Kidney tubule cell (primary cell): ENCODE data around the gene GSG1L2.

Experiments
- DNase-seq: peaks from one replicate; pipeline ENCODE4 v3.0.0-alpha.2; 2018; ENCODE audit warnings: low spot score

Gene GSG1L2

DNA sequence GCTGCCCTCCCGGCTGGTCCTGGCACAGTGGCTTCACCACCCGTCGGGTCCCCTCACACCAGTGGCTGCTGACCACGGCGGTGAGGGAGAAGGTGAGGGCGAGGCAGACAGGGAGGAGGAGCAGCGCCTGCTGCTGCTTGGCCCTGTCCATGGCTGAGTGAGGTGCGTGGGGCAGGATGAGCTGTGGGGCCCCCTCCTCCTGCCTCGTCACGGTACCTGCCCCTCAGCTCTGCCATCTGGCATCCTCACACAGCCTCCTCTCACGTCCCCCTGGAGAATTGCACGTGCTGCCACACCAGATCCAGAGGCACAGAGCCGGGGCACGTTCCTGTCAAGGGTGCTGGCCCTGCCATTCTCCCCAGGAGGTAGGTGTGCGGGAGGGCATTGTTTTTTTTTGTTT, at the start of gene GSG1L2:
GSG1L2 (minus strand) TSS at position 159 of the 400 bp plus-strand sequence; CDS start at position 151, 8 bp downstream.
- no peak for DNase-seq

- no peak for DNase-seq
Observed at GRCh38 chr17:9868552-9868951, 46.7 kb upstream of the GSG1L2 start.

DNA sequence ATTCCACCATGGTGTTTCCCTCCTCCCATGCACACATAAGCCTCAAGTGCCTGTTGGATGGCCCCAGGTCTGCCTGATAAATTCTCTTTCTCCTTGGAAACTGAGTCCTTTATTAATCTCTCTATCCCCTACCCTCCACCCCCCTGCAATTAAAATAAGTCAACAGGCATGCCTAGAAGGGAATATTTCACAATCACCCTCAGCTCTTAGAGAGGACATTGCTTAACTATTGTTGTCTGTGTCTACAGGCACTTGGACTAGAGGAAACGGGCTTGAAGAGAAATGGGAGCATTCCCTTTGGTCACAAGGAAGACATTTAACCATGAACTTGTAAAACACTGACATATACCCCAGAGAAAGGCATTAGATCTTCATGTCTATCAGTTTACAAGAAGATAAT, 43.7 kb upstream of the GSG1L2 start:
- no peak for DNase-seq

DNA sequence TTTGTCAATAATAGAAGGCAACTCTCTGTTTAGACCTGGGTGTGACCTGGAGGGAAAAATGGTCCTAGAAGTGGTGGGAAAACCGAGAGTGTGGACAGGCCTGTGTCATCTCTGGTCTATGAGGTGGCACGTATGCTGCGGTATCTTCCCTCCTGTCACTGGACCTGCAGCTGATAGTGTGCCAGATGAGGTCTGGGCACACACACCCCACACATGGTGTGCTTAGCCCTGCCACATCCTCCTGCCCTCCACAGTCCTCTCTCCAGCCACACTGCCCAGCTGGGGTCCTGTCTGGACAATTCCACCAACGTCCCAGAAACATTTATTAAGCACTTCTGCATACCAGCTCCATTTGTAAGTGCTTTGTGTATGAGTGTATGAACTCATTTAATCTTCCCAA, 41.1 kb upstream of the GSG1L2 start:
- DNase-seq, result no peak

GRCh38 chr17:9862220-9862619, 40.3 kb upstream of the GSG1L2 start:
- DNase-seq, result no peak

- no peak for DNase-seq
Observed at GRCh38 chr17:9860851-9861250, 39.0 kb upstream of the GSG1L2 start.

GRCh38 chr17:9859781-9860180, 37.9 kb upstream of the GSG1L2 start:
- no peak for DNase-seq

DNA sequence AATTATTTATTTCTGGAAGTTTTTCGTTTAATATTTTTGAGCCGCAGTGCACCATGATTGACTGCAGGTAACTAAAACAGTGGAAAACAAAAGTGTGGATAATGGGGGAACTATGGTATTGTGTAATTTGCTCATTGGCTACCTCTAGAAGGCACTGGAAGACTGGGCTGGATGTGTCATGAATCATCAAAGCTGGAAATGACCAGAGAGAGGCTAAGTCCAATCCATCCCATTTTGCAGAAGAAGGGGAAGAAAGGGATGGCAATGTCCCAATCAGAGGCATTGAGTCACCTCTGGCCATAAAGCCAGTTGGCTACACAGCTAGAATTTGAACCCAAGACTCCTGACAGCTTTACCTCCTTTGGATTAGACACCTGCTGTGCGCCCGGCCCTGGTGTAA, 33.2 kb upstream of the GSG1L2 start:
- no peak for DNase-seq

GRCh38 chr17:9854255-9854654, 32.4 kb upstream of the GSG1L2 start:
- DNase-seq, result no peak

- no peak for DNase-seq
Observed at GRCh38 chr17:9850151-9850550, 28.3 kb upstream of the GSG1L2 start.

- DNase-seq, result no peak
Observed at GRCh38 chr17:9845306-9845705, 23.4 kb upstream of the GSG1L2 start.

GRCh38 chr17:9844153-9844552, 22.3 kb upstream of the GSG1L2 start:
- no peak for DNase-seq

- DNase-seq, result peak; percentile 62
Observed at GRCh38 chr17:9843152-9844010, 21.5 kb upstream of the GSG1L2 start.

DNA sequence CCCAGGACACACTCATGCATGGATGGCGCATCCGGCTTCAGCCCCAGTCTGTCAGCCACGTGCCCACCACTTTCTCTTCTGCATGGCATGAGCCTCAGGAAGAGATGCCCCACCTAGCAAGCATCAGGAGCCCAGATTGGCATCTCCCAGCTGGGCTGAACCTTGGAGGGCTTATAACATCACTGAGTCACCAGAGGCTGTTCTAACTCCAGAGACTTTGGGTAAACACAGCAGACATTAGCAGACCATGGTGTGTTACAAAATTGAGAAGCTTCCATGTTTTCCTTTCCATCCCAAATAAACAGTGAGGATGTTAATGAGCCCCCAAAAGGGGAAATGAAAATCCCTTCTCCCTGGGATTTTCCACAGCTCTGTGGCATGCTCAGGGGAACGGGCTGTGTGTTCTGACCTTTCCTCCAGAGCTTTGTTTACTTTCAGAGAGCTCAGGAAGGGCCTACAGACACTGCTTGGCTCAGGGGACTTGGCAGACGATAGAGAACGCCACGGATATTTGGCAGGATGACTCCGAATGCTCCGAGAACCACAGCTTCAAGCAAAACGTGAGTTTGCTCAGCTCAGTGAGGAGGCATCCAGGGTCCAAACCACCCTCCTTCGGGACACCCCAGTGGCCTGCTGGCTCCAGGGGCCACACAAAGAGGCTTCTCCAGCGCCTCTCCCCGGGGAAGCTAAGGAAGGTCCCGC, 20.3 kb upstream of the GSG1L2 start:
- DNase-seq, result no peak

- peak; percentile 80 for DNase-seq
Observed at GRCh38 chr17:9839433-9839832, 17.6 kb upstream of the GSG1L2 start.

DNA sequence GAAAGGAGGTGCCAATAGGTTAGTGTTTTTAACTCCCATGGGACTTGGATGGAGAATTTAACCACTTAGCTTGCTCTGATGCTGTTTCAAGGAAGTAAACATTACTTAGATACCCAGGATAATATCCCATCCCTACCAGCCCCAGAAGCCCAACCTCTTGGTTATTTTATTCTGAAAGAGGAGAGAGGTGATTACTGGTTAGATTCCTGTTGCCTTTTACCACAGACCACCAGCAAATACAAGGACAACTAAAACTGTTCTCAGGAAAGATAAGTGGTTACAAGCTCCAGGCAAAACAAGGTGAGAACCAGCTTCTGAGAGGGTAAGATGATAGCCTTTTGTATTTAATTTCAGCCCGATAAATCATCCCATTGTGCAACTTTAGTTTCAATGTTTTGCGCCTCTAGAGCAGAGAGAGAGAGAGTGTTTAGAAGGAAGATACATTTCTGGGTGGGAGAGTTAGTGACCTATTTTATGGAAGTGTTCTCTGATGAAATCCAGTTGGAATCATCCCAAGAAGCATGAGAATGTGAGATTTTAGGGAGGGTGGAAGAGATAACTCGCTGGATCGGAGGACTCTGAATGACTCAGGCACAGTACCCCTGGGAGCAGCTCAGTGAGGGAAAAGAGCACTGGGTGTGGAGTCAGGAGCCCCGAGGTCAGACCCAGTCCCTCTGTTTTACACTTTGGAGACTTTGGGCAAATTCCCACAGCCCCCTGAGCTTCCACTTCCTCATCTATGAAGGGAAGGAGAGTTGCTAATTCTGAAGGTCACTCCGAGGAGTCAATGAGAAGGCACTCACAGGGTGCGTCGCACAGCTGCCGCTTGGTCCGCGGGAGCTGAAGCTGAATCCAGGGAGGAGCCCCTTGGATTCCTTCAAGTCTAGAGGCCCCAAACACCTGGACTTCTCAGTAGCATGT, 15.9 kb upstream of the GSG1L2 start:
- DNase-seq, result peak; percentile 71

DNA sequence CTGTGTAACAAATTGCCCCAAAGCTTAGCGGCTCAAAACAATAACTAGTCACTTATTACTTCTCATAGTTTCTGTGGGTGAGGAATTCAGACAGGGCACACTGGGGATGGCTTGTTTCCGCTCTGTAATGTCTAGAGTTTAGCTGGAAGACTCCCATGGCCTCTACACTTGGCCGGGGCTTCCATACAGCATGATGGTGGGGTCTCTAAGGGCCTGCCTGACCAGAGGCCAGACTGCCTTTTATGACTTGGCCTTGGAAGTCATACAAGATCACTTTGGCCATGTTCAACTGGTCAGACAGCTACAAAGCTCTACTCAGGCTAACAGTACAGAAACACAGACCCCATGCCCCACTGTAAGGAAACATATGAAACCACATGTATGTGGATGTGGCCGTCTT, 12.0 kb upstream of the GSG1L2 start:
- DNase-seq, result no peak

DNA sequence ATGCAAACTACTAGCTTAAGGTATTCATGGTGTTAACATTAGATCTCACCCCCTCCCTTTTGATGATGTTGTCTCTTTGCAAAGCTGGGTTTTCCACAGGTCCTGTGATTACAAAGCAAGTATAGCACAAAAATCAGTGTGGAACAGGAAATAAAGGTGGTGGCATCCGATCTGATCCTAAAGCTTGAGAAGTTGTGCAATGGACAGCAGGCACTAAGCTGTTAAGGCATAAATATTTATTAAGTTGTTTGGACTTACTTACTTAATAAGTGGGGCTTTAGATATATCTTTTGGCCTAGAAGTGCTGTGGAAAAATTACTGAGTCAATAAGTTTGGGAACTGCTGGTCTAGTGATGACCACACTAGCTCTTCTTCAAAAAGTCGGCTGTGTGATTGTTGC, 8.8 kb upstream of the GSG1L2 start:
- no peak for DNase-seq

GRCh38 chr17:9829343-9829742, 7.5 kb upstream of the GSG1L2 start:
- no peak for DNase-seq

DNA sequence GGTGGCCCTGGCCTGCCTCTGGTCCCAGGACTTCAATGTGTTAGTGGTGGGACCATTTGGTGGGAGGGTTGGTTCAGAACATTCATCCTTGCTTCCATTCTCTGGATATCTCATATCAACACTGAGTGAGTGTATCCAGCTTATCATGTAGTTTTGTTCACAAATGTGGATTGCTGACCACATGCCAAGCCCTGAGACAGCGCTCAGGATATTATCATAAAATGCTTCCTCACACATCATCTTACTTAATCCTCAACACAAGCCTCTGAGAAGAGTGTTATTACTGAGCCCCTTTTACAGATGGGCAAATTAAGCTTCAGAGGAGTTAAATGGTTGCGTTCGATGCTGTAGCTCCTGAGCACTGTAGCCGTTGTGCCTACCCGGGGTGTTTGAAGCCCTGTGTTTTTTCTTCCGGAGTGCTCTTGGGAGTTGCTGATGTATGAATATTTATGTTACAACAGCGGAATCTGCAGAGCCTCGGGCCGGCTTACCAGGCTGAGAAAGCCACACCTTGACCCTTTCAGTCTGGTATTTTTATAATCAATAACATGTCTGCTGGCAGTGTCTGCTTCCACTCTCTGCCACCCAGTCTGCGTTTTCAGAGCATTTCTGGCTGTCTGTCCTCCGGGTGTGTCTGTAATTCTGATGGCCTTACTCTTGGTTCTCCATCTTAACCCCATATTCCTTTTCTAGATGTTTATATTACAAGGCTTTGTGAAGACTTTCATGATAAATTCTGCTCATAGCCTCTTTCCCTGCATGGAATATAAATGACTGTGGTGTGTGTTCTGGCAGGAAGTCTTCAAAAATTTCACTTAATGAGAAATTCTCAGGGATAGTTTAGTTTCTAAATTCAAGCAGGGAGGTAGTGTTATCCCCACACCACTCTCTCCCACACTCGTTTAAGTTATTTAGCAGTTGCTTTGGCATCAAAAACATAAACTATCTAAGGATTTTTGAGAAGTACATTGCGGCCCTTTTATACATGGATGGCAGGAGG, 6.7 kb upstream of the GSG1L2 start:
- DNase-seq, result no peak

DNA sequence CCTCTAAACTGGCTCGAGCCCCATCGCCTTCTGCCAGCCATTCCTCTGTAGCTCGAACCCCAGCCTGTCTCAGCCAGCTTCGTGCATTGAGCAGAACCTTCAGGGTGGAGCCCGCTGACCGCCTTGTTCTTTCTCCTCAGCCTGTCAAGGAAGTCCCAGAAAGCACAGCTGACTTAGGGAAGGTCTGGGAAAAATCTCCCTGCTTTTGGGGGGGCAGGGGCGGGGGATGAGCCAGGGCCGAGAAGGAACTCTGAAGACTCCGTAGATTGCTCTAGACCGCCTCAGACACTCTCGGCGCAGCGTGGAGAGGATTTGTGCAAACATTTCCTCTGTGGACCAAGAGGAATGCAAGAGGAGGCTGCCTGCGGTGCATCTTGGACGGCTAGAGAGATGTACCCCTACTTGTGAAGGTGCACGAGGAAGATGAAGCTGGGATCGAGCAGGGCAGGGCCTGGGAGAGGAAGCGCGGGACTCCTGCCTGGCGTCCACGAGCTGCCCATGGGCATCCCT, 3.8 kb upstream of the GSG1L2 start, which contains the start of gene GLP2R:
GLP2R (plus strand) TSS at position 284 of the 510 bp plus-strand sequence; CDS start at position 424, 140 bp downstream.
- no peak for DNase-seq
